ENCODE data around the gene CTTNBP2. TPM values are rescaled to one million over a fixed set of nuclear protein-coding genes. Genes with fewer than 3 reads are reported as not detected.

Gene CTTNBP2
- total and polyA plus RNA-seq, 2 experiments from 2014 or later, result 7.9 to 14.5 TPM

GRCh38 chr7:117793976-117794375 lies 79.3 kb downstream of the CTTNBP2 start:
- Histone ChIP-seq H3K79me2 (no peaks in the 10 kb centered on the region), H3K9me2 (replicated peaks; ENCODE audit: insufficient read depth) (no peaks in the 10 kb centered on the region), H4K20me1 (ENCODE audit: insufficient read depth, poor library complexity, severe bottlenecking) (no peaks in the 10 kb centered on the region), H3K9me3 (ENCODE audit: low read depth) (no peaks in the 10 kb centered on the region), H3K27me3 (no peaks in the 10 kb centered on the region), H3K4me1 (ENCODE audit: insufficient read depth) (no peaks in the 10 kb centered on the region), H3K27ac (no peak overlapping the region), H2AFZ (no peak overlapping the region), H3K4me3 (no peak overlapping the region), H3K36me3 (replicated peaks; ENCODE audit: insufficient read depth, low read depth) (no peaks in the 10 kb centered on the region), H3K4me2 (no peak overlapping the region)
- 96% methylated on average over 2 of the region's 2 CpGs for WGBS (ENCODE audit: low lambda C conversion rate, missing lambda C conversion rate)
- TF ChIP-seq EZH2 (IDR thresholded peaks at IDR 0.05; ENCODE audit: borderline replicate concordance) (no peak), CTCF (IDR thresholded peaks at IDR 0.05; ENCODE audit: poor library complexity) (no peak), EZH2phosphoT487 (IDR thresholded peaks at IDR 0.05; ENCODE audit: low read depth, severe bottlenecking, unreplicated experiment) (no peak)
- DNase-seq (ENCODE audit: low spot score), result no peak

- 87% methylated on average over 3 of the region's 3 CpGs for WGBS (ENCODE audit: low lambda C conversion rate, missing lambda C conversion rate)
- no peak overlapping the region for H3K4me3 ChIP-seq
- H3K9me2 ChIP-seq (replicated peaks; ENCODE audit: insufficient read depth), result no peaks in the 10 kb centered on the region
- no peaks in the 10 kb centered on the region for H3K27me3 ChIP-seq
- H2AFZ ChIP-seq, result no peak overlapping the region
- no peak overlapping the region for H3K4me2 ChIP-seq
- no peaks in the 10 kb centered on the region for H4K20me1 ChIP-seq (ENCODE audit: insufficient read depth, poor library complexity, severe bottlenecking)
- no peak overlapping the region for H3K27ac ChIP-seq
- TF ChIP-seq EZH2phosphoT487 (IDR thresholded peaks at IDR 0.05; ENCODE audit: low read depth, severe bottlenecking, unreplicated experiment), result no peak
- TF ChIP-seq CTCF (IDR thresholded peaks at IDR 0.05; ENCODE audit: poor library complexity), result no peak
- TF ChIP-seq EZH2 (IDR thresholded peaks at IDR 0.05; ENCODE audit: borderline replicate concordance), result no peak
- no peaks in the 10 kb centered on the region for H3K9me3 ChIP-seq (ENCODE audit: low read depth)
- no peak for DNase-seq (ENCODE audit: low spot score)
- H3K4me1 ChIP-seq (ENCODE audit: insufficient read depth), result no peaks in the 10 kb centered on the region
- no peaks in the 10 kb centered on the region for H3K79me2 ChIP-seq
- no peaks in the 10 kb centered on the region for H3K36me3 ChIP-seq (replicated peaks; ENCODE audit: insufficient read depth, low read depth)
Observed at GRCh38 chr7:117793521-117793920, 79.7 kb downstream of the CTTNBP2 start.

DNA sequence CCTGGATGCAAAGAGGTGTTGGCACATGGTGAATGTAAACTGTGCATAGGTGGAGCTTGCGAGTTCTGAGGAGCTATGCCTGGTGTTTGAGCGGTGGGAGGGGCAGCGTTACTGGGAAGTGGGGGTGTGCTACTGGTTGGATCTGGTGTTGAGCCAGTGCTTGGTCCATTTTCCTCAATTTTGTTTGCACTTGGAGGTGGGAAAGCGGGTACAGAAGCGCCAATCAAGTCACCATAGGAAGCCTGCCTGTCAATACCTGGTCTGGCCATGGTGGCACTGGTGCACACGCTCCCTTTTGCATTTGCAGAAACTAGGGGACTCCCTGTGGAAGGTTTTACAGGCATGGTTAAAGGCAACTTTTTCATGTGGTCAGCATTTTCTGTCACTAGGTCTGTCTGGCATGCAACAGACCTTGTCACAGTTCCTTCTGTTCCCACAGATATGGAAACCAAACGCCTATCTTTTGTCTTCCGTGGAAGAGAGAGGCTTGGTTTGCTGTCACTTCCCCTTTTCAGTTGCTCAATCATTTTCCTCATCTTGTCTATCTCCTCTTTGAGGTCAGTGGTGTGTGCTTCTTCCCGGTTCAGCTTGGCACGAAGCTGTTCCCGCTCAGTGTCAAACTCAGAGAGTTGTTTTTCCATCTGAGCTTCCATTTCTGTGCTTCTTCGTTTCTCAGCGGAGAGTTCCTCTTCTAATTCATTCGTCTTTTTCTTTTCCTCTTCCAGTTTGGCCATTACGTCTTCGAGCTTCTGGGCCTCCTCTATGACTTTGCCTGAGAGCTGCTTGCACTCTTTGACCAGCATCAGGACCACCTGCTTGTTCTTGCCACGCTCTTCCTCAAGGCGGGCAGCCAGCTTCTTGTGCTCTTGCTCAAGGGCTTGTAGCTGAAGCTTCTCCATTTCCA lies 81.1 kb downstream of the CTTNBP2 start:
- 98% methylated on average over 18 of the region's 18 CpGs for WGBS (ENCODE audit: low lambda C conversion rate, missing lambda C conversion rate)
- Histone ChIP-seq H3K4me3 (no peak overlapping the region), H3K9me2 (replicated peaks; ENCODE audit: insufficient read depth) (no peaks in the 10 kb centered on the region), H3K9me3 (ENCODE audit: low read depth) (no peaks in the 10 kb centered on the region), H3K4me1 (ENCODE audit: insufficient read depth) (no peaks in the 10 kb centered on the region), H3K27me3 (no peaks in the 10 kb centered on the region), H3K79me2 (no peaks in the 10 kb centered on the region), H3K27ac (no peak overlapping the region), H3K4me2 (no peak overlapping the region), H4K20me1 (ENCODE audit: insufficient read depth, poor library complexity, severe bottlenecking) (no peaks in the 10 kb centered on the region), H2AFZ (no peak overlapping the region), H3K36me3 (replicated peaks; ENCODE audit: insufficient read depth, low read depth) (no peaks in the 10 kb centered on the region)
- no peak for TF ChIP-seq CTCF (IDR thresholded peaks at IDR 0.05; ENCODE audit: poor library complexity)
- TF ChIP-seq EZH2 (IDR thresholded peaks at IDR 0.05; ENCODE audit: borderline replicate concordance), result no peak
- no peak for TF ChIP-seq EZH2phosphoT487 (IDR thresholded peaks at IDR 0.05; ENCODE audit: low read depth, severe bottlenecking, unreplicated experiment)
- no peak for DNase-seq (ENCODE audit: low spot score)
